ENCODE results near the gene PSEN1. TPM values are rescaled to one million over a fixed set of nuclear protein-coding genes. Genes with fewer than 3 reads are reported as not detected.

Gene PSEN1
- total and polyA plus RNA-seq, 2 donors (not counting 3 experiments of a cell fraction or from before 2014, with no cell fraction given), result 16.5 to 36.8 TPM

GRCh38 chr14:73166399-73166798 is 30.1 kb downstream of the PSEN1 start:
- Histone ChIP-seq H3K9me3 (replicated peaks; ENCODE audit: control insufficient read depth, insufficient read depth, low read length) (no peaks in the 10 kb centered on the region), H3K36me3 (ENCODE audit: control insufficient read depth in 2 of 2, extremely low read depth in 1 of 2, insufficient read depth in 2 of 2, low read length in 2 of 2) (peaks cover 4 to 15% of the 10 kb centered on the region in 2 experiments), H2AFZ (ENCODE audit: low read depth, low read length) (no peak overlapping the region), H3K4me1 (ENCODE audit: control insufficient read depth, extremely low read depth, insufficient read depth, low read length) (no peaks in the 10 kb centered on the region), H4K20me1 (replicated peaks; ENCODE audit: control insufficient read depth, extremely low read depth, insufficient read depth, low read length) (no peaks in the 10 kb centered on the region), H3K9me1 (replicated peaks; ENCODE audit: control insufficient read depth, extremely low read depth, insufficient read depth, low read length) (no peaks in the 10 kb centered on the region), H3K9ac (replicated peaks; ENCODE audit: extremely low read depth, insufficient read depth, low read length) (no peak overlapping the region), H3K79me2 (ENCODE audit: control insufficient read depth, insufficient read depth, low read length) (no peaks in the 10 kb centered on the region), H3K27me3 (ENCODE audit: control insufficient read depth in 2 of 2, insufficient read depth in 2 of 2, low read length in 2 of 2) (no peaks in the 10 kb centered on the region), H3K27ac (ENCODE audit: insufficient read depth, low read depth, low read length) (no peak overlapping the region), H3K4me2 (ENCODE audit: insufficient read depth, low read length) (no peak overlapping the region), H3K4me3 (replicated peaks in 1 of 3; ENCODE audit: insufficient read depth in 1 of 3, low read depth in 1 of 3, low read length in 3 of 3) (no peak overlapping the region)
- FAIRE-seq, result no peak
- no peak for TF ChIP-seq EZH2 (IDR thresholded peaks at IDR 0.05; ENCODE audit: borderline replicate concordance, low read depth, low read length, severe bottlenecking)
- TF ChIP-seq MAX (IDR thresholded peaks at IDR 0.05; ENCODE audit: insufficient read depth, insufficient read length), result no peak
- TF ChIP-seq CTCF (IDR thresholded peaks at IDR 0.05; ENCODE audit: extremely low read depth in 1 of 2, insufficient read depth in 1 of 2, low read depth in 1 of 2, low read length in 2 of 2), result no peak
- no peak for TF ChIP-seq FOS (IDR thresholded peaks at IDR 0.05; ENCODE audit: borderline replicate concordance, insufficient read depth, low read length)
- no peak for TF ChIP-seq POLR2AphosphoS5 (IDR thresholded peaks at IDR 0.05; ENCODE audit: insufficient read depth, low read depth, low read length)
- TF ChIP-seq POLR2A (IDR thresholded peaks at IDR 0.05; ENCODE audit: low read depth, low read length), result no peak
- no peak for TF ChIP-seq MYC (IDR thresholded peaks at IDR 0.05; ENCODE audit: low read depth, low read length)
- TF ChIP-seq GATA2 (IDR thresholded peaks at IDR 0.05; ENCODE audit: insufficient read depth, insufficient read length, low read depth, low read length), result no peak
- TF ChIP-seq JUN (IDR thresholded peaks at IDR 0.05; ENCODE audit: borderline replicate concordance, insufficient read depth, insufficient read length, low read depth), result no peak
- ChIA-PET POLR2A (no interaction called here), CTCF (interaction anchor here (1.0 to 2.5 kb wide), 2 partner anchors 10 to 305 kb away, joined by 3 to 8 read pairs; no protein-coding TSS in a partner anchor)
- intact Hi-C loops (cut with micrococcal nuclease) (no loop called here), dilution Hi-C loops (cut with MboI; ENCODE audit: extremely low pct_ligation_motif_present, low sequenced_read_pairs) (no loop called here)
- no peak for DNase-seq (ENCODE audit: low read depth, low spot score)
- BruUV-seq (replicated peaks), result no TSS peak

Data from endothelial cell of umbilical vein (primary cell).